Stomach (tissue), 4 donors: ENCODE measurements around the gene ACO2.

Source experiments
- POLR2A ChIP-seq, 4 donors: fragments of 450-650 bp; IDR thresholded peaks; one replicate each; pipeline ENCODE4 v1.6.1; 2016; ENCODE audit warnings: antibody characterized with exemption in 4 of 4, control low read depth in 2 of 4, mild to moderate bottlenecking in 1 of 4, moderate library complexity in 1 of 4
- POLR2AphosphoS5 ChIP-seq, 3 donors: sonication (generic); formaldehyde crosslinking; IDR thresholded peaks; one replicate each; pipeline ENCODE4 v1.6.1; 2016; ENCODE audit warnings: antibody characterized with exemption in 3 of 3
- TF ChIP-seq, protein P1 (sequence below), 7 experiments: fragments of 450-650 bp in 4 of 7; fragments of 200-600 bp in 3 of 7; sonication (generic) in 3 of 7; IDR thresholded peaks; one replicate each; pipeline ENCODE4 v1.5.1; 2016 to 2019; ENCODE audit warnings: antibody characterized with exemption in 7 of 7, control low read depth in 2 of 7, mild to moderate bottlenecking in 1 of 7

DNA sequence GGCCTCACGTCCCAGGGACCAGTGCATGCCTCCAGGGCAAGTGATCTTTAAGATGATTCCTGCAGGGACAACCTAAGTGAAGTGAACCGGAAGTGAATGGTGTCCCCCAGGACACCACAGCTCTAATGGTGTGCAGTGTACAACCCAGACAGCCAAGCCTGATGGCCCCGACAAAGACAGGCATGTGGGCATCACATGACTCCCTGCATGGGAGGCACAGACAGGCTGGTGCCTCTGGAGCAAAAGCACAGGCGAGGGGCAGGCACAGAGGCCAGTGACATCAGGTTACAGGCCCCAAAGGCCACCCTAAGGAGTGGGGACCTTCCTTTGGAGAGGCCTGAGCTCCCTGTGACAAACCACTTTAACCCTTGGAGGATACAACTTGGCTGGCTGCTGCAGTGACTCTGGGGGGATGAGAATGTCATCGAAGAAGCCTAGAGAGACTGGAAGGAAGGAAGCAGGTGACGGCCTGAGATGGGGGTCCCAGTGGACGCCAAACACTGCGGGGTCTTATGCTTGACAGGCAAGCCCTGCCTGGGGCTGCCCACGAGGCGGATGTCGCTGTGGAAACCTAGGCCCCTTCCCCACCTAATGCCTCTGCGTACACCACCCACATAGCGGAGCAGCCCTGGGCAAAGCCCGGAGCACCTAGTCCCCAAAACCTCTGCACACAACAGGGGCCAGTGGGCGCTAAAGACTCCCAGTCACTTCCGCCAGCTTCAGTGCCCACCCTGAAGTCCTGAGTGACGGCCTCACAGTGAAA lies 63.0 kb downstream of the ACO2 start:
- TF ChIP-seq, protein P1, sequence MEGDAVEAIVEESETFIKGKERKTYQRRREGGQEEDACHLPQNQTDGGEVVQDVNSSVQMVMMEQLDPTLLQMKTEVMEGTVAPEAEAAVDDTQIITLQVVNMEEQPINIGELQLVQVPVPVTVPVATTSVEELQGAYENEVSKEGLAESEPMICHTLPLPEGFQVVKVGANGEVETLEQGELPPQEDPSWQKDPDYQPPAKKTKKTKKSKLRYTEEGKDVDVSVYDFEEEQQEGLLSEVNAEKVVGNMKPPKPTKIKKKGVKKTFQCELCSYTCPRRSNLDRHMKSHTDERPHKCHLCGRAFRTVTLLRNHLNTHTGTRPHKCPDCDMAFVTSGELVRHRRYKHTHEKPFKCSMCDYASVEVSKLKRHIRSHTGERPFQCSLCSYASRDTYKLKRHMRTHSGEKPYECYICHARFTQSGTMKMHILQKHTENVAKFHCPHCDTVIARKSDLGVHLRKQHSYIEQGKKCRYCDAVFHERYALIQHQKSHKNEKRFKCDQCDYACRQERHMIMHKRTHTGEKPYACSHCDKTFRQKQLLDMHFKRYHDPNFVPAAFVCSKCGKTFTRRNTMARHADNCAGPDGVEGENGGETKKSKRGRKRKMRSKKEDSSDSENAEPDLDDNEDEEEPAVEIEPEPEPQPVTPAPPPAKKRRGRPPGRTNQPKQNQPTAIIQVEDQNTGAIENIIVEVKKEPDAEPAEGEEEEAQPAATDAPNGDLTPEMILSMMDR (IDR thresholded peaks at IDR 0.05), result no peak
- TF ChIP-seq POLR2A (IDR thresholded peaks at IDR 0.05) (no peak), POLR2AphosphoS5 (IDR thresholded peaks at IDR 0.05) (no peak)
